PC-3 (cell line): ENCODE measurements around the gene PLPP1.

Experiments used
- CTCF ChIP-seq: fragments of 300-600 bp; sonication (generic); conservative IDR thresholded peaks from 2 replicates; pipeline ENCODE4 v1.5.1; 2017; ENCODE audit warnings: antibody characterized with exemption, low read depth, mild to moderate bottlenecking, low read length
- EZH2 ChIP-seq: fragments of 300-600 bp; sonication (generic); IDR thresholded peaks from one replicate; pipeline ENCODE4 v1.6.1; 2017; ENCODE audit warnings: antibody characterized with exemption, mild to moderate bottlenecking, low read length; ENCODE audit not compliant: unreplicated experiment

- TF ChIP-seq CTCF (no peak), EZH2 (no peak)
Measured at GRCh38 chr5:55582256-55582655, 47.5 kb upstream of the PLPP1 start.
